ENCODE results near the gene C1orf141.

GRCh38 chr1:67138813-67139499 is 4.2 kb upstream of the C1orf141 start:
- TF ChIP-seq CTCF (IDR thresholded peaks at IDR 0.05) (no peak), POLR2A (IDR thresholded peaks at IDR 0.05; ENCODE audit: low read depth) (no peak)
